ENCODE data around the gene CCNK.

Gene CCNK

GRCh38 chr14:99517643-99518381 is 36.6 kb downstream of the CCNK start:
- TF ChIP-seq SIN3A (IDR thresholded peaks at IDR 0.05; ENCODE audit: borderline replicate concordance, insufficient read depth, low read length) (no peak), TAF1 (IDR thresholded peaks at IDR 0.05; ENCODE audit: borderline replicate concordance, insufficient read depth, low read length) (no peak), FOXP2 (optimal IDR thresholded peaks at IDR 0.05; ENCODE audit: borderline replicate concordance, extremely low read depth, extremely low read length, insufficient read depth) (no peak), POLR2AphosphoS5 (IDR thresholded peaks at IDR 0.05; ENCODE audit: low read depth, low read length) (no peak), REST (IDR thresholded peaks at IDR 0.05; ENCODE audit: insufficient read depth in 1 of 2, low read depth in 2 of 2, low read length in 2 of 2) (no peak)

GRCh38 chr14:99518441-99519346 is 37.5 kb downstream of the CCNK start:
- TF ChIP-seq SIN3A (IDR thresholded peaks at IDR 0.05; ENCODE audit: borderline replicate concordance, insufficient read depth, low read length), result no peak
- TF ChIP-seq REST (IDR thresholded peaks at IDR 0.05; ENCODE audit: insufficient read depth in 1 of 2, low read depth in 2 of 2, low read length in 2 of 2), result no peak
- no peak for TF ChIP-seq FOXP2 (optimal IDR thresholded peaks at IDR 0.05; ENCODE audit: borderline replicate concordance, extremely low read depth, extremely low read length, insufficient read depth)
- TF ChIP-seq TAF1 (IDR thresholded peaks at IDR 0.05; ENCODE audit: borderline replicate concordance, insufficient read depth, low read length), result no peak
- TF ChIP-seq POLR2AphosphoS5 (IDR thresholded peaks at IDR 0.05; ENCODE audit: low read depth, low read length), result no peak

DNA sequence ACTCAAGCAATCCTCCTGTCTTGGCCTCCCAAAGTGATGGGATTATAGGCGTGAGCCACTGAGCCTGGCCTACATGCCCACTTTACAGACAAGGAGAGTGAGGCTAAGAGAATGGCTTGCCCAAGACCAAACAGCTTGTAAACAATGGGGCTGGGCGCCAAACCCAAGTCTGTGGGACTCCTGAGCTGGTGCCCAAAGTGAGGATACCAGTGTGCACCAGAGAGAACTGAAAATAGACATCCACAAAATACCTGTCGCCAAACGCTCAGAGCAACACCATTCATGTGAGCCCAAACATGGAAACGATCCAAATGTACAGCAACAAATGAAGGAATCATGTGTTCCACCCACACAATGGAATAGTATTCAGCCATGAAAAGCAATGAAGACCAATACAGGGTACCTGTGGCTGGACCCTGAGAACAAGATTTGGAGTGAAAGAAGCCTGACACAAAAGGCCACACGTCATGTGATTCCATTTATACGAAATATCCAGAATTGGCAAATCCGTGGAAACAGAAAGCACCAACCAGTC is 38.2 kb downstream of the CCNK start:
- no peak for TF ChIP-seq POLR2AphosphoS5 (IDR thresholded peaks at IDR 0.05; ENCODE audit: low read depth, low read length)
- no peak for TF ChIP-seq REST (IDR thresholded peaks at IDR 0.05; ENCODE audit: insufficient read depth in 1 of 2, low read depth in 2 of 2, low read length in 2 of 2)
- no peak for TF ChIP-seq FOXP2 (optimal IDR thresholded peaks at IDR 0.05; ENCODE audit: borderline replicate concordance, extremely low read depth, extremely low read length, insufficient read depth)
- no peak for TF ChIP-seq SIN3A (IDR thresholded peaks at IDR 0.05; ENCODE audit: borderline replicate concordance, insufficient read depth, low read length)
- TF ChIP-seq TAF1 (IDR thresholded peaks at IDR 0.05; ENCODE audit: borderline replicate concordance, insufficient read depth, low read length), result no peak

- TF ChIP-seq POLR2AphosphoS5 (IDR thresholded peaks at IDR 0.05; ENCODE audit: low read depth, low read length) (no peak), REST (IDR thresholded peaks at IDR 0.05; ENCODE audit: insufficient read depth in 1 of 2, low read depth in 2 of 2, low read length in 2 of 2) (no peak), SIN3A (IDR thresholded peaks at IDR 0.05; ENCODE audit: borderline replicate concordance, insufficient read depth, low read length) (no peak), TAF1 (IDR thresholded peaks at IDR 0.05; ENCODE audit: borderline replicate concordance, insufficient read depth, low read length) (no peak), FOXP2 (optimal IDR thresholded peaks at IDR 0.05; ENCODE audit: borderline replicate concordance, extremely low read depth, extremely low read length, insufficient read depth) (no peak)
Observed at GRCh38 chr14:99519931-99520421, 38.8 kb downstream of the CCNK start.

All from PFSK-1 (cell line).